Measurements from ENCODE around the gene SYNPR.

SYNPR gene

DNA sequence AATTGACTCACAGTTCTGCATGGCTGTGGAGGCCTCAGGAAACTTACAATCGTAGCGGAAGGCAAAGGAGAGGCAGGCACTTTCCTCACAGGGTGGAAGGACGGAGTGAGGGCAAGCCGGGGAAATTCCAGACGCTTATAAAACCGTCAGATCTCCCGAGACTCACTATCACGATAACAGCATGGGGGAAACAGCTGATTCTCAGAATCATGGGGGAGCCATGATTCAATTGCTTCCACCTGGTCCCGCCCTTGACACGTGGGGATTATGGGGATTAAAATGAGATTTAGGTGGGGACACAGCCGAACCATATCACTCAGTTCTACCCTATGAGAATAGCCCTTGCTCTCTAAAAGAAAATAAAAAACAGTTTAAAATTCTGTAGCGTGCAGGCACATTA lies 13.4 kb upstream of the SYNPR start:
- H3K4me3 ChIP-seq (ENCODE audit: low read depth, low read length), result no peak overlapping the region
- H3K36me3 ChIP-seq (replicated peaks), result no peaks in the 10 kb centered on the region
- no peak for DNase-seq
- H3K27ac ChIP-seq, result no peak overlapping the region
- TF ChIP-seq, protein P1, sequence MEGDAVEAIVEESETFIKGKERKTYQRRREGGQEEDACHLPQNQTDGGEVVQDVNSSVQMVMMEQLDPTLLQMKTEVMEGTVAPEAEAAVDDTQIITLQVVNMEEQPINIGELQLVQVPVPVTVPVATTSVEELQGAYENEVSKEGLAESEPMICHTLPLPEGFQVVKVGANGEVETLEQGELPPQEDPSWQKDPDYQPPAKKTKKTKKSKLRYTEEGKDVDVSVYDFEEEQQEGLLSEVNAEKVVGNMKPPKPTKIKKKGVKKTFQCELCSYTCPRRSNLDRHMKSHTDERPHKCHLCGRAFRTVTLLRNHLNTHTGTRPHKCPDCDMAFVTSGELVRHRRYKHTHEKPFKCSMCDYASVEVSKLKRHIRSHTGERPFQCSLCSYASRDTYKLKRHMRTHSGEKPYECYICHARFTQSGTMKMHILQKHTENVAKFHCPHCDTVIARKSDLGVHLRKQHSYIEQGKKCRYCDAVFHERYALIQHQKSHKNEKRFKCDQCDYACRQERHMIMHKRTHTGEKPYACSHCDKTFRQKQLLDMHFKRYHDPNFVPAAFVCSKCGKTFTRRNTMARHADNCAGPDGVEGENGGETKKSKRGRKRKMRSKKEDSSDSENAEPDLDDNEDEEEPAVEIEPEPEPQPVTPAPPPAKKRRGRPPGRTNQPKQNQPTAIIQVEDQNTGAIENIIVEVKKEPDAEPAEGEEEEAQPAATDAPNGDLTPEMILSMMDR (IDR thresholded peaks at IDR 0.05; ENCODE audit: low read depth, low read length, missing control alignments), result no peak
- in situ Hi-C loops (cut with HindIII; ENCODE audit: low pct_ligation_motif_present, low sequenced_read_pairs), result no loop called here
- H3K27me3 ChIP-seq (replicated peaks), result no peaks in the 10 kb centered on the region

DNA sequence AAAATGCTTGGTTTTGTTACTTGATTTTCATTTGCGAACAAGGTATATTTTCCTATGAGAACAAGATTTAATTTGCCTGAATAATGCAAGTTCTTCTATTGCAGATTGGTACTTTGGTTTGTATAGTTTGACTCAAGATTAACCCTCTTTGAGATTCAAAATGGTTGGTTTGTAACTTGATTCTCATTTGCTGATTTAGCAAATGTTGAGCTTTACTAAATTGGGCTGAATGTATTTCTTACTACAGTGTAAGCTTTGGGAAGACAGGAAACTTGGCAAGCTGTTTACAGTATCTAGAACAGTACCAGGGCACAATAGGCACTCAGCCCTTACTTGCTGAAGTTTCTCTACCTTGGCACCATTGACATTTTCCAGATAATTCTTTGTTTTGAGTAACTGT lies 3.7 kb upstream of the SYNPR start:
- peaks cover 11% of the 10 kb centered on the region for H3K27me3 ChIP-seq (replicated peaks)
- TF ChIP-seq, protein P1 (IDR thresholded peaks at IDR 0.05; ENCODE audit: low read depth, low read length, missing control alignments), result no peak
- in situ Hi-C loops (cut with HindIII; ENCODE audit: low pct_ligation_motif_present, low sequenced_read_pairs), result no loop called here

DNA sequence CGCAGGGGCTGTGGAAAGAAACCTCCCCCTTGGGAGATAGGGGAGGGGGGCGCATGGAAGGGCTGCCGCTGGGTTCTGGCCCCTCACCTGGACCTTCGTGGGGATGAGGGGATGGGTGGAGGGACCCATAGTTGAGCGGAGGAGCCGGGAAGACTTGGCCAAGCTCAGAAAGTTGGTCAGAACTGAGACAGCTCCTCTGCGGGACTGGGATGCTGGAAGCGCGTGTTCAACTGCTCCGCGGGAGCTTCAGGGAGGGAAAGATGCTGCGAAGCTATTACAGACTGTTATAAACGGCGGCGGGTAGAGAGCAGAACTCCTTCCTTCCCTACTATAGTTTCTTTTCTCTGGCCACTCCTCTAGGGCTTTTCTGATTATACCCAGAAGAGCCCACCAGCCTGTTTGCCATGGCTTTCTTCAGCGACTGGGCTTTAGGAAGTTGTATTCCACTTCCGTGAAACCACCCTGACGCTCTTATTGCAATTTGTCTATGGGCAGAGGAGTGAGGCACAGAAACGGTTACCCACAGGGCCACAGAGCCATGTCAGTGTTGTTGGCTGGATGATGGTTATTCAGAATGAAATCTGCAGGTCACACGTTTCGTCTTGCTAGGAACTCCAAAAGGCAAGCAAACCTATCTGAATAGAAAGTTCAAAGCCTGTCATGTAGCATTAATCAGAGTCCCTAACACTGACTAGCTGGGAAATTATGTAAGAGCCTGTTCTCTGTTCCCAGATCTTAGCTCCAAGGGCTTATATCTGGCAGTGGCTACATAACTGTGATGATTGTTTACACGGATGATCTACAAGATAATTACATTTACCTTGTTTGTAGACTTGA lies 1.1 kb downstream of the SYNPR start:
- Histone ChIP-seq H3K4me3 (ENCODE audit: low read depth, low read length) (no peak overlapping the region), H3K27ac (no peak overlapping the region), H3K36me3 (replicated peaks) (no peaks in the 10 kb centered on the region), H3K27me3 (replicated peaks) (peaks cover 11% of the 10 kb centered on the region)
- TF ChIP-seq, protein P1 (IDR thresholded peaks at IDR 0.05; ENCODE audit: low read depth, low read length, missing control alignments), result no peak
- DNase-seq, result no peak
- in situ Hi-C loops (cut with HindIII; ENCODE audit: low pct_ligation_motif_present, low sequenced_read_pairs), result no loop called here

More for the DNA sequence above, 3.7 kb upstream of the SYNPR start:
- no peaks in the 10 kb centered on the region for H3K36me3 ChIP-seq (replicated peaks)
- H3K27ac ChIP-seq, result no peak overlapping the region
- H3K4me3 ChIP-seq (ENCODE audit: low read depth, low read length), result no peak overlapping the region
- no peak for DNase-seq

DNA sequence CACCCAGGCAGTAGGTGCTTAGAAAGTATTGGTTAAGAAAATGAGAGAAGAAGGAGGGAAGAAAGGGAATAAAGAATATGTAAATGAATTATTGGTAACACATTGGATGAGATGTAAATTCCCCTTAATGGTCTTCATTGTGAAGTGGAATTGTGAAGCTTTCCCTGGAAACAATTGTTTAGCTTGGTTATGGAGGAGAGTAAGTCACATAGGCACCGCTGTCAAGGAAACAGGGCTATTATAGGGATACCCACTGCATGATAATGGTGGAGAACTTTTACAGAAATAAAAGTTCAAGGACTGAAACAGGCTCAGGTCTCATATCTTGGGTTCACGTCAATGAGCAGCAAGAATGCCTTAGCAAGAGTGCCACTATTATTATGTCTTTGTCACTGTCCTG lies 9.5 kb downstream of the SYNPR start:
- DNase-seq, result no peak
- Histone ChIP-seq H3K4me3 (ENCODE audit: low read depth, low read length) (no peak overlapping the region), H3K27me3 (replicated peaks) (no peaks in the 10 kb centered on the region), H3K36me3 (replicated peaks) (no peaks in the 10 kb centered on the region), H3K27ac (no peak overlapping the region)
- in situ Hi-C loops (cut with HindIII; ENCODE audit: low pct_ligation_motif_present, low sequenced_read_pairs), result no loop called here
- TF ChIP-seq, protein P1 (IDR thresholded peaks at IDR 0.05; ENCODE audit: low read depth, low read length, missing control alignments), result no peak

DNA sequence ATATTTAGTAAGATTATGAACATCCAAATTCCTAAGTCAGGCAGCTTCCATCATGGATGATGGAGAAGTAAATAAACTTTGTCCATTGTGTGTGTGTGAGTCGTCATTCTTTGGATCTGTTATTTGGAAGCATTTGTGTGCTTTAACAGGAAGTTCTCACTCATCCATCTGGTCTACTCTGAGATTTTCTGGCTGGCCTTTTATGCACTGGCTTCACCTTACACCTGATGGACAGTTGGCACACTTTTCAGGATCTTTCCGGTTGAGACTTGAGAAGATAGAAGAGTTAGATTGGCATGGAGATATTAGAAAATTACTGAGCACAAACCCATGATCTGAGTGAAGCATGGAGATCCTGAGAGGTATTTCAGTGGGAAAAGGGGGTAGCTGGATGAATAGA lies 12.6 kb downstream of the SYNPR start:
- H3K36me3 ChIP-seq (replicated peaks), result no peaks in the 10 kb centered on the region
- H3K27me3 ChIP-seq (replicated peaks), result no peaks in the 10 kb centered on the region
- H3K4me3 ChIP-seq (ENCODE audit: low read depth, low read length), result no peak overlapping the region
- DNase-seq, result no peak
- TF ChIP-seq, protein P1 (IDR thresholded peaks at IDR 0.05; ENCODE audit: low read depth, low read length, missing control alignments), result no peak
- in situ Hi-C loops (cut with HindIII; ENCODE audit: low pct_ligation_motif_present, low sequenced_read_pairs), result no loop called here
- no peak overlapping the region for H3K27ac ChIP-seq

DNA sequence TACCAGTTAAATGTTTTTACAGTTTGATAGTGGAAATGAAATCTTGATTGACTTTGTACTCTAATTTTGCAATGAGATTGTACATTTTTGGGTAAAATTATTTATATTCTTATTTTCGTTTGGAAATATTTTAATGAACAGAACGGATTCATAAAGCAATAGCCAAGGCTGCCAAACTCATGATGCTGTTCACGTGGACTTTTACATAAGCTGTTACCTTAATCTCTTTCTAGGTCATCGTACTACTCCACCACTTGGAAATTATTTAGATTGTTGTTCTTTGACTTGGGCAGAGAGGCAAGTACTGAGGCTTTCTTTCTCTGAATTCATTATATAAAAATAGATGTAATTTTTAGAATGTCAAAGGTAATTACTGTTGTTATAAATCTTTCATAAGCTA lies 16.2 kb downstream of the SYNPR start:
- H3K27me3 ChIP-seq (replicated peaks), result no peaks in the 10 kb centered on the region
- DNase-seq, result no peak
- in situ Hi-C loops (cut with HindIII; ENCODE audit: low pct_ligation_motif_present, low sequenced_read_pairs), result no loop called here
- no peaks in the 10 kb centered on the region for H3K36me3 ChIP-seq (replicated peaks)
- no peak overlapping the region for H3K27ac ChIP-seq
- H3K4me3 ChIP-seq (ENCODE audit: low read depth, low read length), result no peak overlapping the region
- TF ChIP-seq, protein P1 (IDR thresholded peaks at IDR 0.05; ENCODE audit: low read depth, low read length, missing control alignments), result no peak
